Activated B cell treated with CpG ODN at 0.5 μM for 24 hours (primary cell): ENCODE results near the gene DLGAP5. TPM values are rescaled to one million over a fixed set of nuclear protein-coding genes. Genes with fewer than 3 reads are reported as not detected.

ENCODE experiments used
- ATAC-seq: fragments of 200-7000 bp; cut with Tn5 transposase; one replicate; pipeline ENCODE4 v1.10.0; 2021; ENCODE audit warnings: low read depth, mild to moderate bottlenecking, moderate library complexity
- CTCF ChIA-PET: fragments of 350-600 bp; sonication (Branson Sonifier 250); formaldehyde crosslinking; loops from one replicate; lab custom pipeline; 2021; ENCODE audit warnings: antibody characterized with exemption; lab: Charles Lee
- POLR2A ChIA-PET: fragments of 350-600 bp; sonication (Branson Sonifier 250); formaldehyde crosslinking; loops from one replicate; lab custom pipeline; 2021; ENCODE audit warnings: antibody characterized with exemption; lab: Charles Lee
- DNase-seq: peaks from one replicate; pipeline ENCODE4 v3.0.0; 2022
- H3K27ac Mint-ChIP-seq: one replicate; pipeline ENCODE4 v1.8.0; 2020; ENCODE audit warnings: mixed read lengths
- H3K27me3 Mint-ChIP-seq: one replicate; pipeline ENCODE4 v1.8.0; 2021; ENCODE audit warnings: mixed read lengths
- H3K36me3 Mint-ChIP-seq: one replicate; pipeline ENCODE4 v1.8.0; 2021; ENCODE audit warnings: low read depth, mixed read lengths
- H3K4me1 Mint-ChIP-seq: one replicate; pipeline ENCODE4 v1.8.0; 2021; ENCODE audit warnings: mixed read lengths
- H3K4me3 Mint-ChIP-seq: one replicate; pipeline ENCODE4 v1.8.0; 2020; ENCODE audit warnings: mild to moderate bottlenecking, mixed read lengths
- H3K9me3 Mint-ChIP-seq: one replicate; pipeline ENCODE4 v1.8.0; 2020; ENCODE audit warnings: mixed read lengths
- intact Hi-C: fragments of 100-400 bp; cut with micrococcal nuclease; formaldehyde crosslinking; loops from one replicate; pipeline ENCODE4 v1.15.1; 2024
- total RNA-seq: library from RNA; stranded (reverse); gene quantifications from 2 replicates; pipeline ENCODE4 v1.2.3, GENCODE V29; 2022
- TF ChIP-seq, protein P1 (sequence below): fragments of 200-600 bp; IDR thresholded peaks from one replicate; pipeline ENCODE4 v1.8.0; 2022; ENCODE audit warnings: antibody characterized with exemption, mild to moderate bottlenecking

Gene DLGAP5
- total RNA-seq, 1 donor from 2014 or later: 0.73 TPM

DNA sequence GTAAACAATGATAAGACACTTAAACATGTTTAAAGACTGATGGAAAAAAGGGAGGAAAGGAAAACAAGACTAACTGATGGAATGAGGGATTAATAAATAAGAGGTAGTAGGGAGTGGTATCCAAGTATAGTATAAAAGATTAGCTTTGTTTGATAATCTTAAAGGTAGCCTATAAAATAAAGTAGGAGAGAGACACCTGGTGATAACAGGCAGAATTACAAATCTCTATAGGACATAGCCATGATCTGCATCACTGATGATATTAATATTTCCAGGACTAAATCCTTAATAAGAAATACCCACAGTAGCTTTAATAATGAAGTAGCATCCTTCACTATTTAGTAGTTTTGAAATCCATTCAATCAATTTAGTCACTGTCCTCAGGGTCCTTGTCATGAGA, 30.4 kb downstream of the DLGAP5 start:
- TF ChIP-seq, protein P1, sequence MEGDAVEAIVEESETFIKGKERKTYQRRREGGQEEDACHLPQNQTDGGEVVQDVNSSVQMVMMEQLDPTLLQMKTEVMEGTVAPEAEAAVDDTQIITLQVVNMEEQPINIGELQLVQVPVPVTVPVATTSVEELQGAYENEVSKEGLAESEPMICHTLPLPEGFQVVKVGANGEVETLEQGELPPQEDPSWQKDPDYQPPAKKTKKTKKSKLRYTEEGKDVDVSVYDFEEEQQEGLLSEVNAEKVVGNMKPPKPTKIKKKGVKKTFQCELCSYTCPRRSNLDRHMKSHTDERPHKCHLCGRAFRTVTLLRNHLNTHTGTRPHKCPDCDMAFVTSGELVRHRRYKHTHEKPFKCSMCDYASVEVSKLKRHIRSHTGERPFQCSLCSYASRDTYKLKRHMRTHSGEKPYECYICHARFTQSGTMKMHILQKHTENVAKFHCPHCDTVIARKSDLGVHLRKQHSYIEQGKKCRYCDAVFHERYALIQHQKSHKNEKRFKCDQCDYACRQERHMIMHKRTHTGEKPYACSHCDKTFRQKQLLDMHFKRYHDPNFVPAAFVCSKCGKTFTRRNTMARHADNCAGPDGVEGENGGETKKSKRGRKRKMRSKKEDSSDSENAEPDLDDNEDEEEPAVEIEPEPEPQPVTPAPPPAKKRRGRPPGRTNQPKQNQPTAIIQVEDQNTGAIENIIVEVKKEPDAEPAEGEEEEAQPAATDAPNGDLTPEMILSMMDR: no peak
- ATAC-seq (peak; percentile 75), DNase-seq (no peak)
- Mint-ChIP-seq H3K27ac (no peak overlapping the region), H3K36me3 (no peaks in the 10 kb centered on the region), H3K4me1 (peaks cover 2% of the 10 kb centered on the region), H3K9me3 (no peaks in the 10 kb centered on the region), H3K27me3 (no peaks in the 10 kb centered on the region), H3K4me3 (no peak overlapping the region)
- ChIA-PET CTCF (interaction anchor here (0.6 to 6.0 kb wide), 18 partner anchors 8 to 595 kb away, joined by 3 to 77 read pairs (median 4); partner anchors contain the start of genes LGALS3, MAPK1IP1L, SOCS4 and WDHD1), POLR2A (interaction anchor here (0.6 to 3.4 kb wide), 9 partner anchors 31 to 253 kb away, joined by 3 to 29 read pairs (median 8); partner anchors contain the start of genes LGALS3 and MAPK1IP1L)
- intact Hi-C loops: loop anchor here (1.0 to 2.0 kb wide), 6 partner anchors 14 to 597 kb away; partner anchors contain the start of genes GCH1, LGALS3 and MAPK1IP1L

DNA sequence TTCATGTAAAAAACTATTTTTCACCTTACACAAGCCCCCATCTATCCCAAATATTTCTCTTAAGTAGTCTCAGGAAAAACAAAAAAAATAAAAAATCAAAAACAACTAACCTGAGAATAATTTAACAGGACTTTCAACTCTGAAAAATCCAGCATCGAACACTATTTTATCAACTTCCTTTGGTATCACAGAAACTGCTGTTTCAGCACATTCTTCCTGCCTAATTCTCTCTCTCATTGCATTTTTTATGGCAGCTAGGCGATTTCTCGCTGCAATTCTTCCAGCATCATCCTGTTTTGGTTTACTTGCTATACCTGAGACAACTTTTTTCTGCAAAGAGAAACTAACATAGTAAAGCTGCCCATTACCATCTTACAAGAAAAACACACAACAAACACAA, 33.0 kb downstream of the DLGAP5 start:
- ChIA-PET POLR2A (interaction anchor here (0.7 to 3.4 kb wide), 4 partner anchors 51 to 258 kb away, joined by 3 to 29 read pairs (median 12); partner anchors contain the start of gene MAPK1IP1L), CTCF (interaction anchor here (3.5 to 6.0 kb wide), 3 partner anchors 70 to 108 kb away, joined by 15 to 77 read pairs (median 41); partner anchors contain the start of gene MAPK1IP1L)
- DNase-seq (no peak), ATAC-seq (no peak)
- Mint-ChIP-seq H3K9me3 (no peaks in the 10 kb centered on the region), H3K36me3 (no peaks in the 10 kb centered on the region), H3K27me3 (no peaks in the 10 kb centered on the region), H3K4me1 (peaks cover 2% of the 10 kb centered on the region), H3K4me3 (no peak overlapping the region), H3K27ac (no peak overlapping the region)
- intact Hi-C loops: no loop called here
- TF ChIP-seq, protein P1: no peak

DNA sequence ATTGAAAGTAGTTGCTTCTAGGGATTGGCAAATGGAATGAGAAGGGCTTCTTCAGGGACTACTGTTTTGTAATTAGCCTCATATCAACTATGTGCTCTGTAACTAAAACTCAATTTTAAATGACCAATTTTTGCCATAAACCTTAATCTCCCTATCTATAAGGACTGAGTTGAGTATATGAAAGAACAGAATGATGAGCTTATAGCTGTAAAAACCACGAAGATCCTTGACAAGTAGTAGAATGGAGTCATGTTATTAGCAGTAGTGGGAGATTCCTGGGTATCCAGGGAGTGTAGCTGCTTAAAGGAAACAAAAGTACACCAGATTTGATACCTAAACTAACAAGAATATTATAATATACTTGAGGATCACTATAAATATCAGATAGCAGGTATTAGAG, 34.3 kb downstream of the DLGAP5 start:
- ChIA-PET POLR2A (interaction anchor here (1.1 to 2.1 kb wide), 3 partner anchors 28 to 105 kb away, joined by 3 to 9 read pairs (median 3); partner anchors contain the start of gene LGALS3), CTCF (interaction anchor here (4.6 to 6.0 kb wide), 2 partner anchors 68 to 106 kb away, joined by 41 to 77 read pairs; partner anchors contain the start of gene MAPK1IP1L)
- H3K27me3 Mint-ChIP-seq: no peaks in the 10 kb centered on the region
- DNase-seq: no peak
- H3K4me3 Mint-ChIP-seq: no peak overlapping the region
- TF ChIP-seq, protein P1: no peak
- intact Hi-C loops: no loop called here
- ATAC-seq: no peak
- peaks cover 2% of the 10 kb centered on the region for H3K4me1 Mint-ChIP-seq
- H3K27ac Mint-ChIP-seq: no peak overlapping the region
- no peaks in the 10 kb centered on the region for H3K36me3 Mint-ChIP-seq
- H3K9me3 Mint-ChIP-seq: no peaks in the 10 kb centered on the region

DNA sequence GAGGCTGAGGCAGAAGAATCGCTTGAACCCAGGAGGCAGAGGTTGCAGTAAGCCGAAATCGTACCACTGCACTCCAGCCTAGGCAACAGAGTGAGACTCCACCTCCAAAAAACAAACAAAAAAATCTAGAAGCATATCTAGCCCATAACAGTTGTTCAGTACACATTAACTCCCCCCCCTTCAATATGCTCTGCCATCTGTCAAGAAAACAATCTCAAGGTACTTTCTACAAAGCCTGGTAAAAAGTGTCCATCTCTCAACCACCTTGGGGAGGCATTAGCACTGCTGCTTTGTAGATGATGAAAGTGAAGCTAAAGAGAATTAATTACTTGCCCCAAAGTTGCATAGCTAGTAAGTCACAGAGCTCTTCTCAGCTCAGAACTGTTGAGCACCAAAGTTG, 37.4 kb downstream of the DLGAP5 start:
- H3K27me3 Mint-ChIP-seq: no peaks in the 10 kb centered on the region
- TF ChIP-seq, protein P1: no peak
- intact Hi-C loops: loop anchor here (2.0 kb wide), 1 partner anchor 13 kb away; no protein-coding TSS in a partner anchor
- H3K9me3 Mint-ChIP-seq: no peaks in the 10 kb centered on the region
- DNase-seq: no peak
- no peak for ATAC-seq
- CTCF ChIA-PET: interaction anchor here (1.0 kb wide), 1 partner anchor 62 kb away, joined by 3 read pairs; no protein-coding TSS in a partner anchor
- no peak overlapping the region for H3K4me3 Mint-ChIP-seq
- H3K36me3 Mint-ChIP-seq: no peaks in the 10 kb centered on the region
- H3K27ac Mint-ChIP-seq: no peak overlapping the region
- H3K4me1 Mint-ChIP-seq: no peaks in the 10 kb centered on the region
- POLR2A ChIA-PET: interaction anchor here (0.6 kb wide), 1 partner anchor 103 kb away, joined by 3 read pairs; the partner anchor contains the start of gene MAPK1IP1L

DNA sequence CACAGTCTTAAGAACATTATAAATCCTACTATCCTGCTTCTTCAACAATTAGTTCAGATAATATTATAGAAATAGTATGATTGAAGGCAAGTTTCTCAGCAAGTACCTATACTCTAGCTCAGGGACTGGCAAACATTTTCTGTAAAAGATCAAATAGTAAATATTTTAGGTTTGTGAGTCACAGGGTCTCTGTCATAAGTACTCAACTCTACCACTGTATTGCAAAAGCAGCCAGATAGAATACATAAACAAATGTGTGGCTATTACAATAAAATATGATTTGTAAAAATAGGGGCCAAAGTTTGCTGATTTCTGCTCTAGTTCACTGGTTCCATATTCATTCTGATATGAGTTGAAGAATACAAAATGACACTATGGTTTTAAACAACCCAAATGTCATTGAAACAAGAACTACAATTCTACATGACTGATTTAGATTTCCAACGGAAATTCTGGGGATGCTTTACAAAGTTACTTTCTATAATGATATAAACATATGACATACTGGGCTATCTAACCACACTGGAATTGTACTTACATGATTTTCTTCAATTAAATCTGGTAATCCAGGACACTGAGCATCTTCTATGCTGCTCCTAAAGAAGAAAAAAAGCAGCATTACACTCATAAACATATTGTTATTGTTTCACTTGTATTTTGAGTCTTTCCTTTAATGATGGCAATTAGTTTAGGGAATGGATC, 39.2 kb downstream of the DLGAP5 start:
- intact Hi-C loops: no loop called here
- ChIA-PET POLR2A (no interaction called here), CTCF (interaction anchor here (0.8 to 1.1 kb wide), 2 partner anchors 9 to 62 kb away, joined by 4 to 6 read pairs; no protein-coding TSS in a partner anchor)
- Mint-ChIP-seq H3K4me1 (no peaks in the 10 kb centered on the region), H3K27me3 (no peaks in the 10 kb centered on the region), H3K27ac (no peak overlapping the region), H3K36me3 (no peaks in the 10 kb centered on the region), H3K9me3 (no peaks in the 10 kb centered on the region), H3K4me3 (no peak overlapping the region)
- ATAC-seq (no peak), DNase-seq (no peak)
- TF ChIP-seq, protein P1: no peak
